SHP77 treated with DMSO at 0.1 percent for 48 hours (cell line): Measurements from ENCODE around the gene NIPBL.
A peak's percentile ranks its signal among the peaks of the same experiment; 100 is the strongest.
"Not testable (repeated sequence)": the region's sequence is repeated elsewhere in the genome, so short reads cannot be mapped to it uniquely, and the experiment has no call there.

Experiments used
- DNase-seq: peaks from one replicate; lab custom pipeline; 2025; lab: John Stamatoyannopoulos, UW

Gene NIPBL

GRCh38 chr5:36904677-36905076 lies 28.1 kb downstream of the NIPBL start:
- no peak for DNase-seq

DNA sequence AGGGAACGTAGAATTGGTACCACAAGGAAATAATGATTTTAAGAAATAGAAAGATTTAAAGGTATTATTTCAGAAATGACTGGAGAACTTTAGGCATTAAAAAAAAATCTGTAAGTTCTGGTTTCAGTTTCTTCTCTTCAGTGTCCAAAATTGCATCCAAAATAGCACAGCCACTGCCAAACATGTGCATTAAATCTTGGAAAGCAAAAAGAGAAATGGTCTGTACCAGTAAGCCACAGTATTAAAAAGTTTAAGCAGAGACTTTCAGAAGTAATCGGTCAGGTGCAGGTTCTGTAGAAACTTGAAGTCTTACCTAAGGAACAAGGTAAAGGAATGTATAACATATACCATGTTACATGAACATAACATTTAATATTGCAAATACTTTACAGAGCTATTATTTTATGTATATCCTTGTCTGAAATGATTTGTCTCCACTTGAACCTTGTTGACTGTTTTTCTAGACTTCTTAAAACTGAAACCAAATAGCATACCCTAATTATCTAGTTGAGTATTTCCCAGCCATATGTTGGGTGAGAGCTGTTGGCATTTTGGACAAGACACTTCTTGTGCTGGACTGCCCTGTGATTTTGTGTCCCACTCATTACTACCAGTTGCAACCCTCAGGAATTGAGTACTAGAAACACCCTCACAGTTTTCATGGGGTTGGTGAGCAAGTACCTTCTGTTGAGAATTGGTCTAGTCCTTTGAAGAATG lies 32.1 kb downstream of the NIPBL start:
- DNase-seq = no peak

DNA sequence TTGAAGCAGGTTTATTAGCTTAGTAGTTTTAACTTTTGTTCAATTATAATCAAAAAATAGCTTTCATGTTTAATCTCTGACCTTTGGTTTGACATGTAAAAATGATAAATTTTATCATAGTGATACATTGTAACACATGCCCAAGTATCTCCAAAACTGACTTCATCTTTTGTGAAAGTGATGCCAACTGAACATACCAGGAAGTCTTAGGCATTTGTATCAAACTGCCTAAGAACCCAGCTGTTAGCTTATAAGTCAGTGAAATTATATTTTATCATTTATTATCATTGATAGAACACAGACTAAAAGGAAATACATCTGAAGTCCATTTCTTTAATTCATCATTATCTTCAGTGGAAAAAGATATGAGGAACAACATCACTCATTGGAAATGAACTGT lies 39.1 kb downstream of the NIPBL start:
- no peak for DNase-seq

DNA sequence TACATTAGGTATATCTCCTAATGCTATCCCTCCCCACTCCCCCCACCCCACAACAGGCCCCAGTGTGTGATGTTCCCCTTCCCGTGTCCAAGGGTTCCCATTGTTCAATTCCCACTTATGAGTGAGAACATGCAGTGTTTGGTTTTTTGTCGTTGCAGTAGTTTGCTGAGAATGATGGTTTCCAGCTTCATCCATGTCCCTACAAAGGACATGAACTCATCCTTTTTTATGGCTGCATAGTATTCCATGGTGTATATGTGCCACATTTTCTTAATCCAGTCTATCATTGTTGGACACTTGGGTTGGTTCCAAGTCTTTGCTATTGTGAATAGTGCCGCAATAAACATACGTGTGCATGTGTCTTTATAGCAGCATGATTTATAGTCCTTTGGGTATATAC lies 40.0 kb downstream of the NIPBL start:
- not testable (repeated sequence) for DNase-seq

GRCh38 chr5:36917358-36917757 lies 40.8 kb downstream of the NIPBL start:
- not testable (repeated sequence) for DNase-seq

- DNase-seq = no peak
Observed at GRCh38 chr5:36919238-36919637, 42.7 kb downstream of the NIPBL start.

DNA sequence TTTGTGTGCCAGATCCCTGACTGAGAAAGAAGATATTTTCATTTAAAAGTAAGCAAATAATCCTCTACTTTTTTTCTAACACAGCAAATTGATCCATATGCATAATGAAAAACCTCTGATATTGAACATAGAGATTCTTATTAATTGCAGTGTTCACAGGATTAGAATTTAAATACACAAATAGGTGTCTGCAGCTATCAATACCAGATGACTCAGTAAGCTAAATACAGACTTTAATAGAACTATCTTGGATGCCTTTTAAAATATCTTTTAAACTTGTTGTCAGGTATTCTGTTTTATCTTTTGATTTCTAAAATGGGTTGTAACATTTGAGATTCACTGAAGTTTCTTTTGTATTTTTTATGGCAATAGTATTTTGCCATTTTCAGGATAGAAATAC lies 43.1 kb downstream of the NIPBL start:
- no peak for DNase-seq

DNA sequence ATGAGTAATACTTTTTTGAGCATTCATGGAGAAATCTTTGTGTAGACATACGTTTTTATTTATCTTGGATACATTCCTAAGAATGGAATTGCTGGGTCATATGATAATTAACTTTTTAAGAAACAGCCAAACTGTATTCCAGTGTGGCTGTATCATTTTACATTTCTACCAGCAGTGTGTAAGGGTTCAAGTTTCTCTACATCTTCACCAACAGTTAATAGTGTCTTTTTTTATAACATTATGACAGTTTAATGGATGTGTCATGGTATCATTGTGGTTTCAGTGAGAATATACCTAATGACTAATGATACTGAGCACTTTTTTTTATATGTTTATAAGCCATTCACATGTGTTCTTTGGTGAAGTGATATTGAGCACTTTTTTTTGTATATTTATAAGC lies 52.4 kb downstream of the NIPBL start:
- no peak for DNase-seq

GRCh38 chr5:36929438-36929837 lies 52.9 kb downstream of the NIPBL start:
- no peak for DNase-seq

- DNase-seq = no peak
Observed at GRCh38 chr5:36932056-36932455, 55.5 kb downstream of the NIPBL start.

- no peak for DNase-seq
Observed at GRCh38 chr5:36932699-36933098, 56.1 kb downstream of the NIPBL start.

DNA sequence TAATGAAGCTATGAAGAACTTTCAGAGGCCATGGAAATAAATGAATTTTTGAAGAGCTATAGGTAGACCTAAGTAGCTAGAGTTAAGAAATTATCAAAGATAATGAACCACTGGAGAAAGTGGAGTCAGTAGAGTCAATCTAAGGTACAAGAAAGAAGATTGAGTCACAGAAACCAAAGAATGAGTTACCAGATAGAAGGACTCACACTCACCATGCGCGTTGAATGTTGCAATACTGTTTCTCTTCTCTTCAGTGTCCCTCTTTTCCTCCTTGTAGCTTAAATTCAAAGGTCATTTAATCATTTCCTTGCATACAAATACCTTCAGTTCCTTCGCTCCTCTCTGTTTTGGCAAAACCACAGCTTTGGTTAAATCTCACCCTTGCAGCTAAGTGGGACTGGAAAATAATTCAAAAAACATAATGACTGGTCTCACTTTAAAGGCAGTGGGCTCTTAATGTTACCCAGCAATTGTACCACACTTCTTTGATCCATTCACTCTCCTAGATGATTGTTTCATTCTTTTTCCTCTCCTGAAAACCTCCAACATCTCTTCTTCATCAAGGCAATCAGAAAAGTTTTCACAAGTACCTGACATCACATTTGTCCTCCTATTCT lies 58.3 kb downstream of the NIPBL start:
- no peak for DNase-seq

DNA sequence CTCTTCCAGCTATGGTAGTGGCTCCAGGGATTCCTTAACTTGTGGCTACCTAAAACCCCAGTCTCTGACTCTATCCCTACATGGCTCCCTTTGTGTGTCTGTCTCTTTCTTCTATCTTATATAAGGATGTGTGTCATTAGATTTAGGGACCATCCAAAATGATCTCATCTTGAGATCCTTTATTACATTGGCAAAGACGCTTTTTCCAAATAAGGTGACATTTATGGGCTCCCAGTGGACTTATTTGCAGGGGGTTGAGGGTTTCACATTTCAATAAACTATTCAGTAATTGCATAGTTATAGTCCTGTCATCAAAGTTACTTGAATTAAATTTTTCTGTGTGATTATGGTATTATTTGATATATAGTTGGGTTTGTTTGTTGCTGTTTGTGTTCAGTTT lies 59.2 kb downstream of the NIPBL start:
- no peak for DNase-seq

DNA sequence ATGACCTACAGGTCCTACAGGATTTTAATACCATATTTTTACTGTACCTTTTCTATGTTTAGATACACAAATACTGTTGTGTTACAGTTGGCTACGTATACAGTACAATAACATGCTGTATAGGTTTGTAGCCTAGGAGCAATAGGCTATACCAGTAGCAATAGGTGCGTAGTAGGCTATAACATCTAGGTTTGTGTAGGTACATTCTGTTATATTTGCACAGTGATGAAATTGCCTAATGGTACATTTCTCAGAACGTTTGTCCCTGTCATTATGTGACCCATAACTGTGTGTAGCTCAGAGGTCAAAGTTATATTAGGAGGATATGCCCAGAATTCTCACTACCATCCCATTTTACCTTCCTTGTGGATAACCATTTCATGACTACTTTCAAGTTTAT lies 59.7 kb downstream of the NIPBL start:
- no peak for DNase-seq

DNA sequence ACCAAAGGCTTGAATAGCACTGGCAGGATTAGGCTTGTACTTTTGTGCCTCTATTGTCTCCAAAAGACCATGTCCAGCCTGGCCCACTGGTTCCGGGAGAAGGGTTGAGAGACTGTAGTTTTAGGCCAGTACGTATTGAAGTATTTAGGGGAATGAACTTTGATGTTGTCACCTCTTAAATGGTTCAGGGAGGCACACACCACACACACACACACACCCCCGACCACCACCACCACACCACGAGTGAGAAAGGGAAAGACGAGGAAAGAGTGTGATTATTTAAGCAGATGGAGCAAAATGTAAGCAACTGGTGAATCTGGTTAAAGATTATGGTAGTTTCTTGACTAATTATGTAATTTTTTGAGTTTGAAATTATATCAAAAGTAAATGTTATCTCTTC lies 61.6 kb downstream of the NIPBL start:
- DNase-seq = no peak

GRCh38 chr5:36939969-36940858 lies 63.6 kb downstream of the NIPBL start:
- no peak for DNase-seq

DNA sequence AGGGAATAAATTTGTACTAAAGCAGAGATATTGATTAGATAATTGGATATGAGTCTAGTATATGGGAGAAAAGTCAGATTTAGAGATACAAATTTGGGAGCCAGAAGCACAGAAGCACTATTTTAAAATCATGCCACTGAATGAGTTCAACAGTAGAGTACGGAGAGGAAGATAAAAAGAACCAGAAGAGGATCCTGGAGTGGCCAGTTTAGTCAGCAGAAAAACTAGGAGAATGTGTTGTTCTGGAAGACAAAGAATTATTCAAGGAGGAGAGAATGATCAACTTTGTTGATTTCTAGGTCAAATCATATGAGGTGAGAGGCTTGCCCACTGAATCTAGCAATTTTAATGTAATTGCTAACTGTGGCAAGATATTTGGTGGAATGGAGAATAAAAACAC lies 67.0 kb downstream of the NIPBL start:
- no peak for DNase-seq

GRCh38 chr5:36944024-36944423 lies 67.5 kb downstream of the NIPBL start:
- no peak for DNase-seq

DNA sequence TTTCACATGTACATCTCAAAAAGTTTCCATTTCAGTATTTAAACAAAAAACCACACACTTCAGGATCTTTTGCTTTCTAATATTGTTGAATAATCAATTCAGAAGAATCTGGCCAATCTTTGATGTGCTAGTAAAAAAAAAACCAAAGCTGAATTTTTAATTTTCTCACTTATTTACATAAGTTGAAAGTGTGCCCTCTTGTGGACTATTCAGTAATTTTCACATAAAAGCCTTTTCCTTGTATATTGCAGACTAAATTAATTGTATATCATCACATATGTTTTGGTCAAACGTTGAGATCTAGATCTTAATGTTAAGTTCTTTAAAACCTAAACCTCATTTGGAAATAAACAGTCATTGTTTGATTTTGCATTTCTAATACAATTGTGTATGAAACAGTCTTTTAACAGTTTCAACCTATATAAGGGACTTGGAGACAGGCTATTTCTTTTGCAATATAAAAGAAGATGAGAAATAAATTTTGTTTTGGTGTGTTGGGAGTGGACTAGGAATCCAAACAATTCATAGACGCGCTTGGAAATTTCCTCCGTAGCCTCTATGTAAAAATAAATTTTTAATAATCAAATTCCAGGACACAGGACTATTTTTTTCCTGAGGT lies 68.1 kb downstream of the NIPBL start:
- peak; percentile 35 for DNase-seq

- no peak for DNase-seq
Observed at GRCh38 chr5:36945687-36946086, 69.1 kb downstream of the NIPBL start.

GRCh38 chr5:36946101-36946500 lies 69.5 kb downstream of the NIPBL start:
- no peak for DNase-seq

DNA sequence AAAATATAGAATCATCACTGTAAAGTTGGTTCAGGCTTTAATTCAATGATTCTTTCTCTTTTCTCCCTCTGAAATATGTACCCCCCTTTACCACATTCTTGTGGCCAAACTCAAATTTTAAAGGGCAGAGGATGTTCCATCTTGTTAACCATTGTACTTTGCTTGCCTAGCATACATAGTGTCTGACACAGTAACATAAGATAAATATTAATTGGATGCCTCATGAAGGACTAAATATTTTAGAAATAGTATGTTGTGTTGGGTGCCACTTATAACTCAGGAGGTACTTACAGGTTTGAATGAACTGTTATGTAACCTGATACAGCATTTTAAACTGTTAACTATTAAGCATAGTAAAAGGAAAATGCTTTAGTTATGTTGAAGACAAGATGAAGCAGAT lies 71.5 kb downstream of the NIPBL start:
- DNase-seq = no peak

GRCh38 chr5:36948650-36949049 lies 72.1 kb downstream of the NIPBL start:
- DNase-seq = no peak
